GM13977 (cell line): ENCODE data around the gene RNGTT.
"Not testable (repeated sequence)": the region's sequence is repeated elsewhere in the genome, so short reads cannot be mapped to it uniquely, and the experiment has no call there.

Experiments used
- DNase-seq: peaks from one replicate; pipeline ENCODE4 v3.0.0; 2012; ENCODE audit warnings: low spot score
- CTCF ChIP-seq: IDR thresholded peaks from 2 replicates; pipeline ENCODE4 v1.5.1; 2012; ENCODE audit warnings: mild to moderate bottlenecking, control low read depth; ENCODE audit not compliant: insufficient read depth; ENCODE audit errors: extremely low read depth, missing control alignments
- in situ Hi-C: fragments of 300-500 bp; cut with MboI; formaldehyde crosslinking; loops from one replicate; pipeline ENCODE4 v1.12.0; 2022; ENCODE audit warnings: low sequenced_read_pairs, low pct_unique_long_range_greater_than_20kb, mixed read lengths, inconsistent platforms; ENCODE audit not compliant: unreplicated experiment

Gene RNGTT

GRCh38 chr6:88914180-88914579 is 49.2 kb downstream of the RNGTT start:
- no peak for DNase-seq
- TF ChIP-seq CTCF = no peak
- in situ Hi-C loops = no loop called here

GRCh38 chr6:88913471-88913870 is 49.9 kb downstream of the RNGTT start:
- in situ Hi-C loops = no loop called here
- no peak for TF ChIP-seq CTCF

GRCh38 chr6:88910922-88911778 is 52.3 kb downstream of the RNGTT start:
- in situ Hi-C loops = no loop called here
- TF ChIP-seq CTCF = no peak
- DNase-seq = no peak

More at GRCh38 chr6:88913471-88913870, 49.9 kb downstream of the RNGTT start:
- no peak for DNase-seq

- in situ Hi-C loops = no loop called here
- no peak for TF ChIP-seq CTCF
- DNase-seq = no peak
These were observed 54.5 kb downstream of the RNGTT start for GRCh38 chr6:88908598-88909548.

DNA sequence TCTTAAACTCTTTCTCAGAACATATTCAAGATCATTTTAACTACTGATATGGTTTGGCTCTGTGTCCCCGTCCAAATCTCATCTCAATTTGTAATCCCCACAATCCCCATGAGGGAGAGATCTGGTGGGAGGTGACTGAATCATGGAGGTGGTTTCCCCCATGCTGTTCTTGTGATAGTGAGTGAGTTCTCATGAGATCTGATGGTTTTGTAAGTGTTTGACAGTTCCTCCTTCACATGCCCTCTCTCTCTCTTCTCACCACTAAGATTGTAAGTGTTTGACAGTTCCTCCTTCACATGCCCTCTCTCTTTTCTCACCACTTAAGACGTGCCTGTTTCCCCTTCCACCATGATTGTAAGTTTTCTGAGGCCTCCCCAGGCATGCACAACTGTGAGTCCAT is 56.3 kb downstream of the RNGTT start:
- DNase-seq, in situ Hi-C loops: not testable (repeated sequence)

DNA sequence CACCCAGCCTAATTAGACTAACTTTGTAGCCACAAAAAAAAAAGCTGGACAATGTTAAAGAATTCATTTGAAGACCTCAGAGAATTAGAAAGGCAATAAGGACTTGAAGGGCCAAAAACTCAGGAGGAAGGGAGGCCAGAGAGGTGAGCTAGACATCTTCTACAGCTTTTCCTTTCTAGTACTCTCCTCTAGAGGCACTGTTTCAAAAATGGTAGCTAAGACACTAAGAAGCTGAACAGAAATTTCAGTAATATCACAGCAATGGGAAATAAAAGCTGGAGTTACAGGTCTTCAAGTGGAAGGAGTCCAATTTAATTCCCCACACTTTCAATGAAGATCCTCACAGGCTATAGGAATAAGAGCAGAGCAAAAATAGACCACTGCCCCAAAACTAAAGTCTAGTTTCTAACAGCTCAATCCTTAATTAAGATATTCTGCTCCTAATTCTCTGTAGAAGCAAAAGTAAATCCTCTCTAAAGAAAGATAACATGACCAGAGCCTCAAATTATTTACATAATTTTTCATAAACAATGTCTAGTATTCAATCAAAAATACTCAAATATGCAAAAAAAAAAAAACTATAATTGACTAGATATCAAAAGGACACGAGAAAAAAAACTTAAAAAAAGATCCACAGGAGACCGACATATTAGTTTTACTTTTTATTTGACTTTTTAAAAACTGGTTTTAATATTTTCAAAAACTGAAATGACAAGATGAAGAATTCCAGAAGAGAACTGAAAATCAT is 63.7 kb downstream of the RNGTT start:
- no peak for DNase-seq
- in situ Hi-C loops = no loop called here

More for the DNA sequence above, 63.7 kb downstream of the RNGTT start:
- TF ChIP-seq CTCF = no peak
